Stimulated activated CD8-positive, alpha-beta memory T cell treated with anti-CD3 and anti-CD28 coated beads, Interleukin-15, amount 100 ng/mL, for 4 hours (primary cell): ENCODE measurements around the gene OS9.

ENCODE experiments used
- DNase-seq, 2 donors: peaks; one replicate each; pipeline ENCODE4 v3.0.0-alpha.2; 2020; ENCODE audit warnings: low read depth in 2 of 2

Gene OS9

DNA sequence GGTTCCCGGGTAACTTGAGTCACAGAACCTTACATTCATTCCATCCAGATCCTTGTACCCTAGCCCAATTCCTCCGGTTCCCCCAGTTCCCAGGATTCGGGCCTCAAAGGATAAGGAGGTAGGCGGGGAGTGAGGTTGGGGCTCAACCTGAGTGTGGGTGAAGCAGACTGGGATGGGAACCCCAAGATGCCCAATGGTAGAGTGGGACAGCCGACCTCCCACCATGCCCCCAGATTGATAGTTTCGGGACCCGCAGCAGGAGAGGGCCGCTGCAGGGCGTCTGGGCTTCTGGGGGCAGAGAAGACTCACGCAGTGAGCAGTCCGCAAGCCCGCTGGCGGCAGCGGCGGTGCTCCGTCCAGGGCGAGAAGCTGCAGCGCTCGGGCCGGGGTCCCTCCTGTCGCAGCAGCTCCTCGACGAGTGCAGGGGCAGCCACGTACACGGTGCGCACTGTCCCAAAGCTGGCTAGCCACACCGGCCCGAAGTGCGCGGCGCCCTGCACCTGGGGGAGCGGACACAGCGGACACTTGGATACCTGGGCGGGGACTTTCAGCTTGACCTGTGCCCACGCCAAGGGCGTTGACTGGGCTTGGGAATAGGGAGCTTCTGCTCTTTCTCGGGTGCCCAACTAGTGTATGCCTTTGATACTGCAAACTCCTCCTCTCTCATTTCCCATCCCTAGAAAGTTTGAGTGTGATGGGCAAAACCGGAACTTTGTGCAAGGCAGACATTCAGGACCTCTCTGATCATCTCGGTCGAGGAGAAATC, 71.9 kb downstream of the OS9 start:
- DNase-seq, result no peak

DNA sequence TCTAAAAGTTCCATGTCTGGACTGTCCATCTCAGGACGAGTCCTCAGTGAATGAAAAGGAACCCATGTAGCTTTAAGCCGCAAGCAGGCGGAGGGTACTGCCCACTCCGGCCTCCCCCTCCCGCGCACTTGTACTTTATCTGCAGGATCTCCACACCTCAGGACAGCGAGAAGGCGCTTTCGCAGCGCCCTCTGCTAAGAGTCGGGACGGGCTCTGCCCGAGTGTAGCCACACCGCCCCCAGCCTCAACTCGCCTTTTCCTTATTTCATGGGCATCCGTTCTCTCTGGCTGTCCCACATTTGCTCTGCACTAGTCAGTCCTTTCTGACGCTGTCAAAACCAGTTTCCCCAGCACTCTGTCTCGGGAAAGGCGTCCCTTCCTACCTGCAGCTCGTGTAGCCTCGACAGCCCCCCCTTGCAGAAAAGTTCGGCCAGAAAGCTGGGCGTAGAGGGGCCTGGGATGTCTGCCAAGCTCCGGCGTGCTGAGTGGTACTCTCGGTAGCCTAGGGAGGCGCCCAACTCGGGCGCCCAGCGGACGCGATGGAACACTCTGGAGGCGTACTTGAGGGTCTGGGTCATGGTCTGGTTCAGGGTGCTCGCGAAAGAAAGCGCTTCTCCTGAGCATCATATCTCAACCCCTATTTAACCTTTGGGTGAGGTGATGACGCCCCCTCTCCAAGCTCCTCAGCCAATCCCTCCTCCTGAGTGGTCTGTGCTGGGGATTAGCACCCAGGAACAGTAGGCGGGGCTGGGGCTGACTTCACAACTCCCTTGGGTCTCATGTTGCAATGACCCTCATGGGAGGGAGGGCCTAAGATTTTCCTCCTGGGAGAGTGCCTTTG, 72.8 kb downstream of the OS9 start, which contains the start of gene CYP27B1:
TSS of gene CYP27B1 (minus strand) at position 615 of the 841 bp plus-strand sequence. CDS start at position 578, 37 bp downstream.
- DNase-seq, result no peak

DNA sequence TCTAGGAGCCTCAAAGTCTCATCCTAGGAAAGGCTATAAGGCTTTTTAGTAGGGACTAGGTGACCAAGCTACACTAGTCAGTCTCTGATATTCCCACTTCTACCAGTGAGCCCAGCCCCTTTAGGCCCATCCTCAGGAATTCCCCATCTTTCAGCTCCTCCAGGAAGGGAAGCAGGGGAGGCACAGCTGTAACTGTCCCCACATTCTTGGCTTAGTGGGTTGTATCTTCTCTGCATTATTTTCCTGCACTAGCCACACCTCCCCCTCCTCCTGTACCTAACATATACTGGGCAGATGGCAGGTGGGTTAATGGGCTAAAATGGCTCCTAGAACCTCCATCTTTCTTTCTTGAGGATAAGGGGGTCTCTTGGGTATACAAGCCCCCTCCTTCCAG, 73.4 kb downstream of the OS9 start:
- DNase-seq, result no peak

GRCh38 chr12:57767876-57768275, 73.9 kb downstream of the OS9 start:
- DNase-seq, result no peak

DNA sequence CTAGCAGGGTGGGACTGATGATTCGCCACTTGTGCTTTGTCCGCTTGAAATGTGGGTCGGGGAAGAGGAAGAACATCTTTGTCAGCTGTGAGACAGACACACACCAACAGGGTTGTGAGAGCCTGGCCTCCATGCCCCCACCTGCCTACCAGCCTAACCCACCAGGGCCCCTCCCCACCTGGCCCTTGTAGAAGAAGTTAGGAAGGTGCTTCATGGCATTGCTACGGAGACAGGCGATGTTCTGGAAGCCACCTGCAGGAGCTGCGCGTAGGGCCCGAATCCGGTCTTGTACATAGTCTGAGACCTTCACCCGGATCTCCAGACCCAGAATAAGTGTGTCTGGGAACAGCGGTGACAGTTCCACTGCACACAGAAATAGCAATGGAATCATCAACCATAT, 75.7 kb downstream of the OS9 start:
- DNase-seq, result no peak

- DNase-seq, result no peak
These were observed 76.8 kb downstream of the OS9 start for GRCh38 chr12:57770734-57771133.
